ENCODE data around the gene ADAMTSL1.

- no peak for TF ChIP-seq CTCF (IDR thresholded peaks at IDR 0.05; ENCODE audit: low read depth, low read length)
- no peak for TF ChIP-seq EZH2phosphoT487 (IDR thresholded peaks at IDR 0.05; ENCODE audit: low read depth)
Observed at GRCh38 chr9:18799428-18799827, 325.5 kb downstream of the ADAMTSL1 start.

All from OCI-LY3 (cell line).